GM12801 (cell line): ENCODE measurements around the gene ANAPC15.
"Not testable (repeated sequence)": the region's sequence is repeated elsewhere in the genome, so short reads cannot be mapped to it uniquely, and the experiment has no call there.

Source experiments
- TF ChIP-seq, protein P1 (sequence below): IDR thresholded peaks from one replicate; pipeline ENCODE4 v1.5.1; 2011; ENCODE audit warnings: control low read depth; ENCODE audit not compliant: insufficient read length; ENCODE audit errors: extremely low read depth

The ANAPC15 gene

DNA sequence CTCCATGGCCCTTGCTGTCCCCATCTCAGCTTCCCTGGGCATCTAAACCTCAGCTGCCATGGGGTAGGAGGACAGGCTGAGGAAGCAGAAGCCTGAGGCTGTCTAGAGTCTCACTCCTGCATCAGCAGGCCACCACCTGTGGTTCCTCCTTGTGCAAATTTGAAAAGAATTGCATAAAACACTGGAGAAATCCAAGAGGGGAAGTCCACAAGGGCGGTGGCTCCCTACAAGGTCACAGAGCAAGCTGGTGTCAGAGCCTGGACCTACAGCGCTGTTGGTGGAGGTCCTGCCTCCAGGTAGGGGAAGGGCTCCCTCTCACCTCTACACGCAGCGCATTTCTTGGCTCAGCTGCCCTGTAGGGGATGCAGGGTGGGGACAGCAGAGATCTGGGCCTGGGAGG lies 23.0 kb upstream of the ANAPC15 start, which contains the start of gene FOLR3:
TSS of gene FOLR3 (plus strand) at position 253 of the 400 bp plus-strand sequence. CDS start 228 bp downstream, outside the sequence.
- TF ChIP-seq, protein P1, sequence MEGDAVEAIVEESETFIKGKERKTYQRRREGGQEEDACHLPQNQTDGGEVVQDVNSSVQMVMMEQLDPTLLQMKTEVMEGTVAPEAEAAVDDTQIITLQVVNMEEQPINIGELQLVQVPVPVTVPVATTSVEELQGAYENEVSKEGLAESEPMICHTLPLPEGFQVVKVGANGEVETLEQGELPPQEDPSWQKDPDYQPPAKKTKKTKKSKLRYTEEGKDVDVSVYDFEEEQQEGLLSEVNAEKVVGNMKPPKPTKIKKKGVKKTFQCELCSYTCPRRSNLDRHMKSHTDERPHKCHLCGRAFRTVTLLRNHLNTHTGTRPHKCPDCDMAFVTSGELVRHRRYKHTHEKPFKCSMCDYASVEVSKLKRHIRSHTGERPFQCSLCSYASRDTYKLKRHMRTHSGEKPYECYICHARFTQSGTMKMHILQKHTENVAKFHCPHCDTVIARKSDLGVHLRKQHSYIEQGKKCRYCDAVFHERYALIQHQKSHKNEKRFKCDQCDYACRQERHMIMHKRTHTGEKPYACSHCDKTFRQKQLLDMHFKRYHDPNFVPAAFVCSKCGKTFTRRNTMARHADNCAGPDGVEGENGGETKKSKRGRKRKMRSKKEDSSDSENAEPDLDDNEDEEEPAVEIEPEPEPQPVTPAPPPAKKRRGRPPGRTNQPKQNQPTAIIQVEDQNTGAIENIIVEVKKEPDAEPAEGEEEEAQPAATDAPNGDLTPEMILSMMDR, result not testable (repeated sequence)

- TF ChIP-seq, protein P1, result no peak
Measured at GRCh38 chr11:72132646-72133045, 20.2 kb upstream of the ANAPC15 start.

- TF ChIP-seq, protein P1, result no peak
Measured at GRCh38 chr11:72129381-72129780, 16.9 kb upstream of the ANAPC15 start.

GRCh38 chr11:72127923-72128322 lies 15.4 kb upstream of the ANAPC15 start:
- TF ChIP-seq, protein P1, result no peak

GRCh38 chr11:72125956-72126355 lies 13.5 kb upstream of the ANAPC15 start:
- TF ChIP-seq, protein P1, result no peak

DNA sequence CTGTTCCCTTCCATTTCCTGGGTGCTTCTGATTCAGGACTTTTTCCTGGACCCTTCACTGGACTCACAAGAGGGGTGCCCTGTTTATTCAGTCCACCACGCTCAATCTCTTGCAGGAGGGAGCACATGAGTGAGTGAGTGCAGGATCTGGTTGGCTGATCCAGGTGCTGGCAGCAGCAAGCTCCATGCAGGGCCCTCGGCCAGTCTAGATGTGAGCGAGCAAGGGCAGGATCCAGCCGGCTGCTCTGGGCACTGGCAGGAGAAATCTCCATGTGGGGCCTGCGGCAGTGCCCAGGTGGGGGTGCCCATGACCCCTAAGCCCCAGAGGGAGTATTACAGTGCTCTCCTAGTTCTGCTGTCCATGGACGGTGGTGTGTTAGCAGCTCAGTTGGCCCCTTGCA lies 11.6 kb upstream of the ANAPC15 start:
- TF ChIP-seq, protein P1, result no peak

DNA sequence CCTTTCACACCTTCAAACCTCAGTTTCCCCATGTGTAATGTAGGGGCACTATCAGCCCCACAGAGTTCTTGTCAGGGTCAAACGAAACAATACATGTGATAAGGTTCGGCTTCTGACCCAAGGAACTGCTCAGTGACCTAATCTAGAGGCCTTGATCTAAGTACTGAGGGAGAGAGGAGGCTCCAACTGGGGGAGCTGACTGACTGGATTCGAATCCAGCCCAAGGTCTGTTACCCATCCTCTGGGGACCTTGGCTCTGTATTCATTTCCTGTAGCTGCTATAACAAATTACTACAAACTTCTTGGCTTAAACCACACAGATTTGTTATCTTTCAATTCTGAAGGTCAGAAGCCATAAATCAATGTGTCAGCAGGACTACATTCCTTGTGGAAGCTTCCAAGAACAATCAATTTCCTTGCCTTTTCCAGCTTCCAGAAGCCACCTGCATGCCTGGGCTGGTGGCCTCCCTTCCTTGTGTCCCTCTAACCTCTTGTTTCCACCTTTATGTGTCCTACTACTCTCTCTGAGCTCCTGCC lies 10.7 kb upstream of the ANAPC15 start:
- TF ChIP-seq, protein P1, result no peak
